HG03175 (cell line): Measurements from ENCODE around the gene PIKFYVE.
"Not testable (repeated sequence)": the region's sequence is repeated elsewhere in the genome, so short reads cannot be mapped to it uniquely, and the experiment has no call there.

ENCODE experiments used
- ATAC-seq: cut with Tn5 transposase; IDR thresholded peaks from one replicate; pipeline ENCODE4 v1.9.1; 2021; ENCODE audit warnings: mild to moderate bottlenecking, moderate library complexity; ENCODE audit not compliant: unreplicated experiment

PIKFYVE gene

GRCh38 chr2:208254118-208254870, 11.8 kb upstream of the PIKFYVE start:
- ATAC-seq = peak; percentile 77

- peak; percentile 79 for ATAC-seq
Measured at GRCh38 chr2:208254871-208255556, 11.0 kb upstream of the PIKFYVE start, which contains the start of gene IDH1. TSS of gene IDH1 (minus strand) at chr2:208255071. CDS start at chr2:208251551, 3,520 bp downstream.

- peak; percentile 11 for ATAC-seq
Measured at GRCh38 chr2:208255557-208256106, 10.4 kb upstream of the PIKFYVE start.

DNA sequence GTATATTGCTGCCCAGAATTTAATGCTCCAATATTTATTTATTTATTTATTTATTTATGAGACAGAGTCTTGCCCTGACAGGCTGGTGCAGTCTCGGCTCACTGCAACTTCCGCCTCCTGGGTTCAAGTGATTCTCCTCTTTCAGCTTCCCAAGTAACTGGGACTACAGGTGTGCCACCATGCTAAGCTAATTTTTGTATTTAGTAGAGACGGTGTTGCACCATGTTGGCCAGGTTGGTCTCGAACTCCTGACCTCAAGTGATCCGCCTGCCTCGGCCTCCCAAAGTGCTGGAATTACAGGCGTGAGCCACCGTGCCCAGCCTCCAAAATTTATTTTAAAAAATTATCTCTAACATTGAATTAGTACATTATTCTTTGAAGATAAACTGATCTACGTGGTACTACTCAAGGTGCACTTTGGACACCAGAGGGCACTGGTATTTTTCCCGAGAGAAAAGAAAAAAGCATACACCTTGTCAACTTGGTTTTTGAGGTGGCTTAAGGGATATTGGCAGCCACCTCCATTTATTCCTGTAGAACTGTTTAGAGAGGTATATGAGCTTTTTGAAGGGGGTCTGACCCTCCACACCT, 9.8 kb upstream of the PIKFYVE start:
- ATAC-seq = no peak

- not testable (repeated sequence) for ATAC-seq
Measured at GRCh38 chr2:208256849-208257813, 8.9 kb upstream of the PIKFYVE start.

DNA sequence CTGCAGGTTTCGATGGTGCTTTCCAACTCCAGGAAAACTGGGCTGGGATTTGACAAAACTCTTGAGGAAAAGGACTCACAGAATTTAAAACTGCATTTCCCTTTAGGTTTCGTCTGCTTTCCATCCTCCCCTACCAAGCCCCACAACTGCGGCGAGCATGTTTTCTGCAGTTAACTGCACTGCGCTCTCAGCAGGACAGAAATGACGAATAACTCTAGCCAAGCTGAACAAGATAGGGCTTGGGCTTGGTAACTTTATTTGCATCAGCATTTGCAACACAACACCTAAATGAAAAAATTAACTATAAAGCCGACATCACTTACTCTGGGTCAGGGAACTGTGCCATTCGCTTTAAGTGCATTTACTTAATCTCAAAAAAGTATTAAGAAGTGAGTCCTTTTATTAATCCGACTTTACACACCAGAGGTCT, 669 bp upstream of the PIKFYVE start:
- ATAC-seq = peak; percentile 47

GRCh38 chr2:208266553-208266893, 468 bp downstream of the PIKFYVE start:
- ATAC-seq = peak; percentile 16

GRCh38 chr2:208266936-208267335, 881 bp downstream of the PIKFYVE start:
- ATAC-seq = no peak

DNA sequence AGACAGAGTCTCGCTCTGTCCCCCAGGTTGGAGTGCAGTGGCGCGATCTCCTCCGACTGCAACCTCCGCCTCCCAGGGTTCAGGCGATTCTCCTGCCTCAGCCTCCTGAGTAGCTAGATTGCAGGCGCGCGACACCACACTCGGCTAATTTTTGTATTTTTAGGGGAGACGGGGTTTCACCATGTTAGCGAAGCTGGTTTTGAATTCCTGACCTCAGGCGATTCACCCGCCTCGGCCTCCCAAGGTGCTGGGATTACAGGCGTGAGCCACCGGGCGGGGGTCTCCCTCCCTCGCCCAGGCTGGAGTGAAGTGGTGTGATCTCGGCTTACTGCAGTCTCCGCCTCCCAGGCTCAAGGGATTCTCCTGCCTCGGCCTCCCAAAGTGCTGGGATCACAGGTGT, 1.5 kb downstream of the PIKFYVE start:
- ATAC-seq = not testable (repeated sequence)

DNA sequence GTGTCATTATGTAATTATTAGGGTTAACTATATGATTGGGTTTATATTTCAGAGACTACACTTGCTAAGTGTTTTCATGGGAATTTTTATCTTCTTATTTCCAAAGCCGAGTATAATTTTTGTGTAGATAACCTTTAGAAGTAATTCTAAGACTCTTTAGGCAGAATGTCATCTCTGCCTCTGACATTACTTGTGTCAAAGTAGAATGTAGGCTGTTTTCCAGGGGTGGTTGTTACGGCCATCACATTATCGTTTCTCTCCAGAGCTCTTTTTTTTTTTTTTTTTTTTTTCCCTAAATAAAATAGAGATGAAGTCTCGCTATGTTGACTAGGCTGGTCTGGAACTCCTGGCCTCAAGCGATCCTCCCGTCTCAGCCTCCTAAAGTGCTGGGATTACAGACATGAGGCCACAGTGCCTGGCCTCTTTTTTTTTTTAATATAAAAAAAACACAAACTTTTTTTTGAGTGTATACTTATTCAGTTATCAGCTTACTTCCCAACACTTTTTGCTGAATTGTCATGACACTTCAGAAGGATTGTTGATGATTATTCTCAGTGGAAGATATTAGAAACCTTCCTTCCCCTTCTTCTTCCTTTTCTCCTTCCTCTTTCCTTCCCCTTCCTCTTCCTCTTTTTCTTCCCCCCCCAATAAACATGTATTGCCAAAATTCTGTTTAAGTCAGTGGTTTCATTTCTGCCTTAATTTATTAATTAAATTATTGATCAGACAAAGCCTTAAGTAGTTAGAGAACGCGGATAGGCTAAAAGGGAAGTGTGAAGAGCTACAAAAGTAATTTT, 2.3 kb downstream of the PIKFYVE start:
- no peak for ATAC-seq

DNA sequence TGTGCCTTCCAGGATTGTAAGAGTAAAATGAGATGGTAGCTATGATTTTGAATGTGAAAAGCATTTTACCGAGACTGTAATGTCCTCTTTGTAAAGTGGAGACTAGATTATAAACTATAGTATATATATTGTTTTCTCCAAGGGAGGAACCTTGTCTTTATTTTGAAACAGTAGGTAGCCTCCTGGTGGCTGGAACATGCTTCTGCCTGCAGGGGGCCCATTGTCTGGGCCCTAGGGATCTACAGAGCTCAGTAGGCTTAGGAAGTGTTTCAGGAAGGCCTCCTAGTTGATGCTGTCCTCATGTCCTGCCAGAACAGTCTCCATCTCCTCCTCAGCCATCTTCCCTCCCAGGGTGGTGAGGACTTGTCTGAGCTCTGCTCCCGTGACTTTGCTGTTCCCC, 3.0 kb downstream of the PIKFYVE start:
- no peak for ATAC-seq

- no peak for ATAC-seq
Measured at GRCh38 chr2:208274748-208275147, 8.7 kb downstream of the PIKFYVE start.

DNA sequence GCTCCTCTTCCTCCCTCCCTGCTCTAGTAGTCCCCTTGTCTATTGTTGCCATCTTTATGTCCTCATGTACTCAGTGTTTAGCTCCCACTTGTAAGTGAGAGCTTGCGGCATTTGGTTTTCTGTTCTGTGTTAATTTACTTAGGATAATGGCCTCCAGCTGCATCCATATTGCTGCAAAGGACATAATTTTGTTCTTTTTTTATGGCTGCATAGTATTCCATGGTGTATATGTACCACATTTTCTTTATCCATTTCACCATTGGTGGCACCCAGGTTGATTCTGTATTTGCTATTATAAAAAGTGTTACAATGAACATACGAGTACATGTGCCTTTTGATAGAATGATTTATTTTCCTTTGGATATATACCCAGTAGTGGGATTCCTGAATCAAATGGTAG, 12.5 kb downstream of the PIKFYVE start:
- no peak for ATAC-seq

GRCh38 chr2:208279236-208279635, 13.2 kb downstream of the PIKFYVE start:
- no peak for ATAC-seq

GRCh38 chr2:208280234-208280633, 14.2 kb downstream of the PIKFYVE start:
- no peak for ATAC-seq

GRCh38 chr2:208280933-208281332, 14.9 kb downstream of the PIKFYVE start:
- ATAC-seq = no peak

DNA sequence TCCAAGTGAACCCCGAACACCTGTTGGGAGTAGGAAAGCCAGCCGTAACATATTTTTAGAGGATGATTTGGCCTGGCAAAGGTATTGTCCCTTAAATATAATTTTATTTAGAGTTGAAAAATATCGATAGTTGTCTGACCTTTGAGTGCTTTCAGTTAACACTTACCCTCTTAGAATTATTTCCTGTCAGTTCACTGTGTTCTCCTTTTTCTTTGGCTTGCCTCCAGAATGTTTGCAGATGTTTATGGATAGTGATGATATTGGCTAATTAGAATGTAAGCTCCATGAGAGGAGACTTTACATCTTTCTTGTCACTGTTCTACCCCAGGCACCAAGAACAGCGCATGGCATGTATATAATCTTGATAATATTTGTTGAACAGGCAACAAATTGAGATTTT, 19.8 kb downstream of the PIKFYVE start:
- ATAC-seq = no peak

- ATAC-seq = no peak
Measured at GRCh38 chr2:208294482-208295024, 28.5 kb downstream of the PIKFYVE start.

DNA sequence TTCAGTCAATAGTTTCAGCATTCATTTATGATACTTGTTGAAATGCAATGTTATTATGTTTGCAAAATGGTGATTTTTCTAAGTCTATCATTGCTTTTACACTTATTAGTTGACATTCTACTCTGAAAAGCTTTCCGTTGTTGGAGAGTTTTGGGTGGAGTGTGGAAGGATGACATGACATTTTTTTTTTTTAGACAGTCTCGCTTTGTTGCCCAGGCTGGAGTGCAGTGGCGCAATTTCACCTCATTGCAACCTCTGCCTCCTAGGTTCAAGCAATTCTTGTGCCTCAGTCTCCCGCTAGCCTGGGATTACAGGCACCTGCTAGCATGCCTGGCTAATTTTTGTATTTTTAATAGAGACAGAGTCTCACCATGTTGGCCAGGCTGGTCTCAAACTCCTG, 29.8 kb downstream of the PIKFYVE start:
- ATAC-seq = no peak
